Measurements from ENCODE around the gene ATP2B2.

The ATP2B2 gene

GRCh38 chr3:10289787-10290355 is 215.5 kb downstream of the ATP2B2 start:
- Histone ChIP-seq H3K79me1 (ENCODE audit: low read depth, low read length) (no peaks in the 10 kb centered on the region), H3K4me2 (ENCODE audit: insufficient read depth, low read length, poor library complexity, severe bottlenecking) (no peak overlapping the region), H2BK120ac (ENCODE audit: low read depth, low read length) (no peak overlapping the region), H4K8ac (ENCODE audit: low read depth, low read length) (no peak overlapping the region), H3K23ac (ENCODE audit: low read depth, low read length, poor library complexity) (no peak overlapping the region), H3K9ac (ENCODE audit: low read depth, low read length, poor library complexity) (peak overlapping the region; percentile 46), H2BK12ac (ENCODE audit: low read length) (peak overlapping the region; percentile 58), H4K91ac (ENCODE audit: low read depth, low read length, poor library complexity) (no peak overlapping the region), H3K4me3 (ENCODE audit: low read length in 2 of 2) (no peak overlapping the region), H3K14ac (ENCODE audit: low read length) (peak overlapping the region; percentile 85), H3K4me1 (ENCODE audit: control insufficient read depth in 2 of 2, insufficient read depth in 1 of 2, low read depth in 1 of 2, low read length in 2 of 2) (peaks cover 10 to 18% of the 10 kb centered on the region in 2 donors), H3K27me3 (ENCODE audit: control insufficient read depth in 3 of 3, insufficient read depth in 3 of 3, low read depth in 1 of 3, low read length in 3 of 3) (no peaks in the 10 kb centered on the region), H2BK15ac (ENCODE audit: low read length) (no peak overlapping the region), H3K36me3 (replicated peaks in 1 of 2; ENCODE audit: control insufficient read depth in 2 of 2, insufficient read depth in 2 of 2, low read length in 2 of 2) (peaks cover 2 to 62% of the 10 kb centered on the region in 2 donors), H2AFZ (ENCODE audit: low read length) (no peak overlapping the region), H3K27ac (replicated peaks; ENCODE audit: low read length) (no peak overlapping the region), H2BK5ac (ENCODE audit: low read length) (peak overlapping the region; percentile 40), H2AK5ac (ENCODE audit: low read depth, low read length) (peak overlapping the region; percentile 50), H3K18ac (ENCODE audit: low read length) (peak overlapping the region; percentile 71), H3K9me3 (replicated peaks in 1 of 2; ENCODE audit: control insufficient read depth in 2 of 2, insufficient read depth in 1 of 2, low read depth in 1 of 2, low read length in 2 of 2) (no peaks in the 10 kb centered on the region), H3K4ac (ENCODE audit: low read length) (no peak overlapping the region)
- no CpG with 5 or more reads among the region's 9 CpGs for WGBS, 2 donors (ENCODE audit: extremely low coverage in 2 of 2, insufficient read length in 2 of 2, insufficient replicate concordance in 1 of 2)
- no peak for DNase-seq (ENCODE audit: low spot score)

GRCh38 chr3:10289077-10289476 is 216.3 kb downstream of the ATP2B2 start:
- Histone ChIP-seq H2BK15ac (ENCODE audit: low read length) (no peak overlapping the region), H3K27me3 (ENCODE audit: control insufficient read depth in 3 of 3, insufficient read depth in 3 of 3, low read depth in 1 of 3, low read length in 3 of 3) (no peaks in the 10 kb centered on the region), H3K9ac (ENCODE audit: low read depth, low read length, poor library complexity) (no peak overlapping the region), H2BK120ac (ENCODE audit: low read depth, low read length) (no peak overlapping the region), H3K4me3 (ENCODE audit: low read length in 2 of 2) (no peak overlapping the region), H3K18ac (ENCODE audit: low read length) (no peak overlapping the region), H2AK5ac (ENCODE audit: low read depth, low read length) (no peak overlapping the region), H3K4me2 (ENCODE audit: insufficient read depth, low read length, poor library complexity, severe bottlenecking) (no peak overlapping the region), H3K9me3 (replicated peaks in 1 of 2; ENCODE audit: control insufficient read depth in 2 of 2, insufficient read depth in 1 of 2, low read depth in 1 of 2, low read length in 2 of 2) (no peaks in the 10 kb centered on the region), H3K79me1 (ENCODE audit: low read depth, low read length) (no peaks in the 10 kb centered on the region), H3K23ac (ENCODE audit: low read depth, low read length, poor library complexity) (no peak overlapping the region), H2AFZ (ENCODE audit: low read length) (no peak overlapping the region), H3K27ac (replicated peaks; ENCODE audit: low read length) (no peak overlapping the region), H3K36me3 (replicated peaks in 1 of 2; ENCODE audit: control insufficient read depth in 2 of 2, insufficient read depth in 2 of 2, low read length in 2 of 2) (peaks cover 2 to 60% of the 10 kb centered on the region in 2 donors), H3K4me1 (ENCODE audit: control insufficient read depth in 2 of 2, insufficient read depth in 1 of 2, low read depth in 1 of 2, low read length in 2 of 2) (peaks cover 12 to 22% of the 10 kb centered on the region in 2 donors), H3K14ac (ENCODE audit: low read length) (no peak overlapping the region), H4K8ac (ENCODE audit: low read depth, low read length) (no peak overlapping the region), H3K4ac (ENCODE audit: low read length) (no peak overlapping the region), H2BK5ac (ENCODE audit: low read length) (no peak overlapping the region), H2BK12ac (ENCODE audit: low read length) (no peak overlapping the region), H4K91ac (ENCODE audit: low read depth, low read length, poor library complexity) (no peak overlapping the region)
- WGBS, 2 donors (ENCODE audit: extremely low coverage in 2 of 2, insufficient read length in 2 of 2, insufficient replicate concordance in 1 of 2) = no CpG with 5 or more reads among the region's 9 CpGs
- no peak for DNase-seq (ENCODE audit: low spot score)

- Histone ChIP-seq H3K27me3 (ENCODE audit: control insufficient read depth in 3 of 3, insufficient read depth in 3 of 3, low read depth in 1 of 3, low read length in 3 of 3) (no peaks in the 10 kb centered on the region), H3K14ac (ENCODE audit: low read length) (no peak overlapping the region), H3K9me3 (replicated peaks in 1 of 2; ENCODE audit: control insufficient read depth in 2 of 2, insufficient read depth in 1 of 2, low read depth in 1 of 2, low read length in 2 of 2) (no peaks in the 10 kb centered on the region), H4K8ac (ENCODE audit: low read depth, low read length) (no peak overlapping the region), H2BK120ac (ENCODE audit: low read depth, low read length) (no peak overlapping the region), H3K79me1 (ENCODE audit: low read depth, low read length) (no peaks in the 10 kb centered on the region), H2AK5ac (ENCODE audit: low read depth, low read length) (no peak overlapping the region), H3K4me2 (ENCODE audit: insufficient read depth, low read length, poor library complexity, severe bottlenecking) (no peak overlapping the region), H3K9ac (ENCODE audit: low read depth, low read length, poor library complexity) (no peak overlapping the region), H3K4me1 (ENCODE audit: control insufficient read depth in 2 of 2, insufficient read depth in 1 of 2, low read depth in 1 of 2, low read length in 2 of 2) (peaks cover 12 to 22% of the 10 kb centered on the region in 2 donors), H4K91ac (ENCODE audit: low read depth, low read length, poor library complexity) (no peak overlapping the region), H3K36me3 (replicated peaks in 1 of 2; ENCODE audit: control insufficient read depth in 2 of 2, insufficient read depth in 2 of 2, low read length in 2 of 2) (peaks cover 2 to 66% of the 10 kb centered on the region in 2 donors), H3K23ac (ENCODE audit: low read depth, low read length, poor library complexity) (peak overlapping the region; percentile 13), H2BK5ac (ENCODE audit: low read length) (no peak overlapping the region), H3K27ac (replicated peaks; ENCODE audit: low read length) (no peak overlapping the region), H3K18ac (ENCODE audit: low read length) (no peak overlapping the region), H2BK12ac (ENCODE audit: low read length) (no peak overlapping the region), H3K4ac (ENCODE audit: low read length) (no peak overlapping the region), H3K4me3 (ENCODE audit: low read length in 2 of 2) (no peak overlapping the region), H2AFZ (ENCODE audit: low read length) (no peak overlapping the region), H2BK15ac (ENCODE audit: low read length) (no peak overlapping the region)
- DNase-seq (ENCODE audit: low spot score) = no peak
- no CpG with 5 or more reads among the region's 11 CpGs for WGBS, 2 donors (ENCODE audit: extremely low coverage in 2 of 2, insufficient read length in 2 of 2, insufficient replicate concordance in 1 of 2)
These were observed 216.8 kb downstream of the ATP2B2 start for GRCh38 chr3:10288575-10288960.

GRCh38 chr3:10287936-10288574 is 217.3 kb downstream of the ATP2B2 start:
- H3K4me1 ChIP-seq (ENCODE audit: control insufficient read depth in 2 of 2, insufficient read depth in 1 of 2, low read depth in 1 of 2, low read length in 2 of 2) = peaks cover 12 to 22% of the 10 kb centered on the region in 2 donors
- DNase-seq (ENCODE audit: low spot score) = no peak
- H3K27ac ChIP-seq (replicated peaks; ENCODE audit: low read length) = no peak overlapping the region
- no peaks in the 10 kb centered on the region for H3K27me3 ChIP-seq (ENCODE audit: control insufficient read depth in 3 of 3, insufficient read depth in 3 of 3, low read depth in 1 of 3, low read length in 3 of 3)
- no peaks in the 10 kb centered on the region for H3K9me3 ChIP-seq (replicated peaks in 1 of 2; ENCODE audit: control insufficient read depth in 2 of 2, insufficient read depth in 1 of 2, low read depth in 1 of 2, low read length in 2 of 2)
- H2BK15ac ChIP-seq (ENCODE audit: low read length) = no peak overlapping the region
- no peaks in the 10 kb centered on the region for H3K79me1 ChIP-seq (ENCODE audit: low read depth, low read length)
- no peak overlapping the region for H3K4me3 ChIP-seq (ENCODE audit: low read length in 2 of 2)
- H2BK5ac ChIP-seq (ENCODE audit: low read length) = no peak overlapping the region
- H2BK12ac ChIP-seq (ENCODE audit: low read length) = no peak overlapping the region
- no peak overlapping the region for H4K91ac ChIP-seq (ENCODE audit: low read depth, low read length, poor library complexity)
- no peak overlapping the region for H3K9ac ChIP-seq (ENCODE audit: low read depth, low read length, poor library complexity)
- peaks cover 3 to 68% of the 10 kb centered on the region in 2 donors for H3K36me3 ChIP-seq (replicated peaks in 1 of 2; ENCODE audit: control insufficient read depth in 2 of 2, insufficient read depth in 2 of 2, low read length in 2 of 2)
- H4K8ac ChIP-seq (ENCODE audit: low read depth, low read length) = no peak overlapping the region
- no peak overlapping the region for H3K4ac ChIP-seq (ENCODE audit: low read length)
- H2AK5ac ChIP-seq (ENCODE audit: low read depth, low read length) = peak overlapping the region; percentile 20
- no peak overlapping the region for H3K4me2 ChIP-seq (ENCODE audit: insufficient read depth, low read length, poor library complexity, severe bottlenecking)
- no peak overlapping the region for H3K18ac ChIP-seq (ENCODE audit: low read length)
- no peak overlapping the region for H2AFZ ChIP-seq (ENCODE audit: low read length)
- no peak overlapping the region for H2BK120ac ChIP-seq (ENCODE audit: low read depth, low read length)
- no peak overlapping the region for H3K23ac ChIP-seq (ENCODE audit: low read depth, low read length, poor library complexity)
- no CpG with 5 or more reads among the region's 12 CpGs for WGBS, 2 donors (ENCODE audit: extremely low coverage in 2 of 2, insufficient read length in 2 of 2, insufficient replicate concordance in 1 of 2)
- no peak overlapping the region for H3K14ac ChIP-seq (ENCODE audit: low read length)
